Skeletal muscle tissue (tissue), 4 donors: ENCODE results near the gene USP49. TPM values are rescaled to one million over a fixed set of nuclear protein-coding genes. Genes with fewer than 3 reads are reported as not detected.

Experiments
- H3K27ac ChIP-seq: one replicate; pipeline ENCODE4 v1.7.0; 2013; ENCODE audit warnings: mild to moderate bottlenecking, low read depth, low read length, inconsistent platforms
- H3K27me3 ChIP-seq, 3 donors: one replicate each; pipeline ENCODE4 v1.7.0; 2013; ENCODE audit warnings: low read length in 3 of 3; ENCODE audit not compliant: control insufficient read depth in 3 of 3, insufficient read depth in 3 of 3
- H3K36me3 ChIP-seq, 3 donors: one replicate each; pipeline ENCODE4 v1.7.0; 2013; ENCODE audit warnings: low read length in 3 of 3; ENCODE audit not compliant: control insufficient read depth in 3 of 3, insufficient read depth in 3 of 3
- H3K4me1 ChIP-seq, 3 donors: one replicate each; pipeline ENCODE4 v1.7.0; 2013; ENCODE audit warnings: low read length in 3 of 3, mild to moderate bottlenecking in 3 of 3; ENCODE audit not compliant: control insufficient read depth in 3 of 3, insufficient read depth in 3 of 3
- H3K4me3 ChIP-seq, 3 donors: one replicate each; pipeline ENCODE4 v1.7.0; 2013; ENCODE audit warnings: low read length in 3 of 3
- H3K9ac ChIP-seq, 3 donors: one replicate each; pipeline ENCODE4 v1.7.0; 2013; ENCODE audit warnings: low read length in 3 of 3, mild to moderate bottlenecking in 3 of 3, moderate library complexity in 2 of 3, low read depth in 1 of 3
- H3K9me3 ChIP-seq, 3 donors: one replicate each; pipeline ENCODE4 v1.7.0; 2013; ENCODE audit warnings: low read length in 3 of 3; ENCODE audit not compliant: control insufficient read depth in 3 of 3
- total RNA-seq: library from RNA; depleted of rRNA; stranded (reverse); fragments of >200 nt; gene quantifications from one replicate; pipeline ENCODE4 v1.2.3, GENCODE V29; 2014
- donor health status: Osteomylitis.

Gene USP49
- total RNA-seq, 1 donor from 2014 or later, result 1.6 TPM

- Histone ChIP-seq H3K27ac (no peak overlapping the region), H3K9ac (no peak overlapping the region), H3K9me3 (no peaks in the 10 kb centered on the region), H3K4me3 (no peak overlapping the region), H3K36me3 (no peaks in the 10 kb centered on the region), H3K4me1 (no peaks in the 10 kb centered on the region), H3K27me3 (no peaks in the 10 kb centered on the region)
Observed at GRCh38 chr6:41843178-41843577, 52.0 kb downstream of the USP49 start.

- Histone ChIP-seq H3K4me3 (no peak overlapping the region), H3K27me3 (no peaks in the 10 kb centered on the region), H3K9ac (no peak overlapping the region), H3K9me3 (no peaks in the 10 kb centered on the region), H3K36me3 (no peaks in the 10 kb centered on the region), H3K27ac (no peak overlapping the region), H3K4me1 (no peaks in the 10 kb centered on the region)
Observed at GRCh38 chr6:41840326-41840725, 54.8 kb downstream of the USP49 start.

GRCh38 chr6:41836660-41837052 is 58.5 kb downstream of the USP49 start:
- no peak overlapping the region for H3K9ac ChIP-seq
- no peak overlapping the region for H3K4me3 ChIP-seq
- H3K27me3 ChIP-seq, result no peaks in the 10 kb centered on the region
- no peaks in the 10 kb centered on the region for H3K9me3 ChIP-seq
- no peak overlapping the region for H3K27ac ChIP-seq
- no peaks in the 10 kb centered on the region for H3K4me1 ChIP-seq
- H3K36me3 ChIP-seq, result no peaks in the 10 kb centered on the region

DNA sequence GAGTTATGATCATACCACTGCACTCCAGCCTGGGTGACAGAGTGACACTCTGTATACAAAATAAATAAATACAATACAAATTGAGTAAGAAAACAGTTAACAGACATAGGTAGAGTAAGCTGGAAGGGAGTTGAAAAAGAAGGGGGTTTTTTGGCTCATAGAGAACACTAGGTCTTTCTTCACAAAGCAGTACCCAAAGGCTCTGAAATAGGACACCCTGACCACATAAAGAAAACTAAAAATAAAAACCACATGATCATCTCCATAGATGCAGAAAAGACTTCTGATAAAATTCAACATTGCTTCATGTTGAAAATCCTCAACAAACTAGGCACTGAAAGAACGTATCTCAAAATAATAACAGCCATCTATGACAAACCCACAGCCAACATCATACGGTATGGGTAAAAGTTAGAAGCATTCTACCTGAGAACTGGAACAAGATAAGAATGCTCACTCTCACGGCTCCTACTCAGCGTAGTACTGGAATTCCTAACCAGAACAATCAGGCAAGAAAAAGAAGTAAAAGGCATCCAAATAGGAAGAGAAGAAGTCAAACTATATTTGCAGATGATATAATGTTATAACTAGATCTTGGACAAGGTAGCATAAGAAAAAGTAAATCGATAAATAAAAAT is 59.0 kb downstream of the USP49 start:
- Histone ChIP-seq H3K9ac (no peak overlapping the region), H3K36me3 (no peaks in the 10 kb centered on the region), H3K4me3 (no peak overlapping the region), H3K9me3 (no peaks in the 10 kb centered on the region), H3K4me1 (no peaks in the 10 kb centered on the region), H3K27me3 (no peaks in the 10 kb centered on the region), H3K27ac (no peak overlapping the region)

- H3K27me3 ChIP-seq, result no peaks in the 10 kb centered on the region
- H3K9me3 ChIP-seq, result no peaks in the 10 kb centered on the region
- no peak overlapping the region for H3K27ac ChIP-seq
- H3K9ac ChIP-seq, result no peak overlapping the region
- no peaks in the 10 kb centered on the region for H3K36me3 ChIP-seq
- no peak overlapping the region for H3K4me3 ChIP-seq
- no peaks in the 10 kb centered on the region for H3K4me1 ChIP-seq
Observed at GRCh38 chr6:41832263-41832662, 62.9 kb downstream of the USP49 start.

DNA sequence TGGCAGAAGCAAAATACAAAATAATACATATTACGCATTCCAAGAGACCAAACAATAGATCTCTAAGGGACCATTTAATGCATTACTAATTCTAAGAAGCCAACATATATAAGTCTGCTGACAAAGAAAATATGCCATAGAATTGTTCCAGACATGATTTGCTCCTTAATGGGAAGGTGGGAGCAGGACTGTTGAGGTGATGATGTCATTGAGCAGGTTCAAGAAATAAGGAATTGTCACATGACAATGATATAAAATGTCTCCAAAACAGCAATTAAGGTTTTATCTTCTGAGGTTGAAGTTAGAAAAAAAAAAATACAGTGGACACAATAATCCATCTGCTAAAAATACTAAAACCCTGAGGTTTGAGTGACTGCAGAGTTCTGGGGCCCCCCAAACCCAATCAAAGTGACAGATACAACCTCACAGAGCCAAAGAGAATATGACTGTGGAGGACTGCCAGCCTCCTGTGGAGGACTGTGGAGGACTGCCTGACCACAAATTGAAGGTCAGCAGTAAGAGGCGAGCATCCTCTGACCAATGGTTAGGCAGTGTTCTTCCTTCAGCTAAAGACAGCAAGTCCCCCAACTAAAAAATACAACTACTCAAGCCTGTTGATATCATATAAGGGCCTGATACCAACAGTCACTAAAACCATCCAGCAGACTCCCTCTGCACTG is 68.7 kb downstream of the USP49 start:
- Histone ChIP-seq H3K9me3 (no peaks in the 10 kb centered on the region), H3K36me3 (no peaks in the 10 kb centered on the region), H3K9ac (no peak overlapping the region)

GRCh38 chr6:41824571-41825569 is 70.3 kb downstream of the USP49 start:
- no peak overlapping the region for H3K9ac ChIP-seq
- H3K36me3 ChIP-seq, result no peaks in the 10 kb centered on the region
- no peaks in the 10 kb centered on the region for H3K9me3 ChIP-seq
- no peak overlapping the region for H3K27ac ChIP-seq
- no peaks in the 10 kb centered on the region for H3K4me1 ChIP-seq
- no peaks in the 10 kb centered on the region for H3K27me3 ChIP-seq
- H3K4me3 ChIP-seq, result no peak overlapping the region

More for the DNA sequence above, 68.7 kb downstream of the USP49 start:
- no peak overlapping the region for H3K4me3 ChIP-seq
- no peaks in the 10 kb centered on the region for H3K27me3 ChIP-seq
- no peaks in the 10 kb centered on the region for H3K4me1 ChIP-seq
- H3K27ac ChIP-seq, result no peak overlapping the region

- no peak overlapping the region for H3K4me3 ChIP-seq
- H3K4me1 ChIP-seq, result no peaks in the 10 kb centered on the region
Observed at GRCh38 chr6:41823178-41823577, 72.0 kb downstream of the USP49 start.

DNA sequence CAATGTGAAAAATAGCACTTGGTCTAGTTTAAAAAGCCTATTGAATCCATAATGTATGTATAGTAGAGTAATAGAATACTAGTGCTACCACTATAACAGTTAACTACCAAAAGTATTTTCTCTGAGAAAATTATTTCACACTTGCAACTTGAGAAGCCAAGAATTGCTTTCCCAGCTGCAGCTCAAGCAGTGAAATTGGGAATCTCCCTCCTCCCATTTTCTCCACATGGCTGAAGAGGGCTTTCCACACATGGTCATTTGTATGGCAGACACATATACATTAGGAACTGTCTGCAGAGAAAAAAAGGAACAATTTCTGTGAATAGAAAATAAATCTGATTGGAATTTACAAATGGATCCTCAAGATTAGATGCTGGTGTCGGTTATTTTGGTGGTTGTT is 73.2 kb downstream of the USP49 start:
- Histone ChIP-seq H3K9me3 (no peaks in the 10 kb centered on the region), H3K4me3 (no peak overlapping the region), H3K27me3 (no peaks in the 10 kb centered on the region), H3K27ac (no peak overlapping the region), H3K4me1 (no peaks in the 10 kb centered on the region), H3K36me3 (no peaks in the 10 kb centered on the region), H3K9ac (no peak overlapping the region)

More at GRCh38 chr6:41823178-41823577, 72.0 kb downstream of the USP49 start:
- Histone ChIP-seq H3K9ac (no peak overlapping the region), H3K27me3 (no peaks in the 10 kb centered on the region), H3K27ac (no peak overlapping the region), H3K9me3 (no peaks in the 10 kb centered on the region), H3K36me3 (no peaks in the 10 kb centered on the region)

GRCh38 chr6:41821266-41821665 is 73.9 kb downstream of the USP49 start:
- no peaks in the 10 kb centered on the region for H3K27me3 ChIP-seq
- no peak overlapping the region for H3K4me3 ChIP-seq
- no peaks in the 10 kb centered on the region for H3K4me1 ChIP-seq
- no peak overlapping the region for H3K9ac ChIP-seq
- no peaks in the 10 kb centered on the region for H3K36me3 ChIP-seq
- no peaks in the 10 kb centered on the region for H3K9me3 ChIP-seq
- H3K27ac ChIP-seq, result no peak overlapping the region
